Measurements from ENCODE around the gene RRP8. TPM values are rescaled to one million over a fixed set of nuclear protein-coding genes. Genes with fewer than 3 reads are reported as not detected.

Gene RRP8
- total and polyA plus RNA-seq, 3 donors from 2014 or later: 17.5 to 29.6 (median 18.5) TPM

GRCh38 chr11:6557063-6557462 lies 46.4 kb downstream of the RRP8 start:
- H3K4me3 ChIP-seq: no peak overlapping the region
- no peak for DNase-seq
- WGBS, 2 donors: 95 to 99% methylated on average over 8 to 11 of the region's 11 CpGs
- no peaks in the 10 kb centered on the region for H3K27me3 ChIP-seq
- intact Hi-C loops (cut with DNase I; ENCODE audit: low total_unique reads): no loop called here
- H3K9me3 ChIP-seq: no peaks in the 10 kb centered on the region
- H3K36me3 ChIP-seq (ENCODE audit: low read depth, missing control alignments): no peaks in the 10 kb centered on the region
- no peaks in the 10 kb centered on the region for H3K4me1 ChIP-seq
- no peak overlapping the region for H3K27ac ChIP-seq
- no peak for TF ChIP-seq CTCF (IDR thresholded peaks at IDR 0.05)
- TF ChIP-seq POLR2A (IDR thresholded peaks at IDR 0.05): no peak

- no peak overlapping the region for H3K27ac ChIP-seq
- no peak for DNase-seq
- intact Hi-C loops (cut with DNase I; ENCODE audit: low total_unique reads): no loop called here
- no peaks in the 10 kb centered on the region for H3K36me3 ChIP-seq (ENCODE audit: low read depth, missing control alignments)
- TF ChIP-seq CTCF (IDR thresholded peaks at IDR 0.05) (no peak), POLR2A (IDR thresholded peaks at IDR 0.05) (no peak)
- WGBS, 2 donors: 93% methylated on average over 11 of the region's 11 CpGs
- H3K27me3 ChIP-seq: no peaks in the 10 kb centered on the region
- H3K9me3 ChIP-seq: no peaks in the 10 kb centered on the region
- H3K4me3 ChIP-seq: no peak overlapping the region
- no peaks in the 10 kb centered on the region for H3K4me1 ChIP-seq
Measured at GRCh38 chr11:6556139-6556949, 47.1 kb downstream of the RRP8 start.

- Histone ChIP-seq H3K4me3 (no peak overlapping the region), H3K4me1 (no peaks in the 10 kb centered on the region), H3K36me3 (ENCODE audit: low read depth, missing control alignments) (no peaks in the 10 kb centered on the region), H3K27me3 (no peaks in the 10 kb centered on the region), H3K9me3 (no peaks in the 10 kb centered on the region), H3K27ac (no peak overlapping the region)
- TF ChIP-seq POLR2A (IDR thresholded peaks at IDR 0.05) (no peak), CTCF (IDR thresholded peaks at IDR 0.05) (no peak)
- intact Hi-C loops (cut with DNase I; ENCODE audit: low total_unique reads): no loop called here
- DNase-seq: no peak
- WGBS, 2 donors: 89 to 93% methylated on average over 5 of the region's 5 CpGs
Measured at GRCh38 chr11:6554828-6555706, 48.3 kb downstream of the RRP8 start.

- intact Hi-C loops (cut with DNase I; ENCODE audit: low total_unique reads): no loop called here
- Histone ChIP-seq H3K36me3 (ENCODE audit: low read depth, missing control alignments) (no peaks in the 10 kb centered on the region), H3K27ac (no peak overlapping the region), H3K4me1 (no peaks in the 10 kb centered on the region), H3K4me3 (no peak overlapping the region), H3K9me3 (no peaks in the 10 kb centered on the region), H3K27me3 (no peaks in the 10 kb centered on the region)
- TF ChIP-seq CTCF (IDR thresholded peaks at IDR 0.05) (no peak), POLR2A (IDR thresholded peaks at IDR 0.05) (no peak)
- DNase-seq: no peak
Measured at GRCh38 chr11:6553634-6554033, 49.8 kb downstream of the RRP8 start.
